Measurements from ENCODE around the gene ASAP2.

The ASAP2 gene

DNA sequence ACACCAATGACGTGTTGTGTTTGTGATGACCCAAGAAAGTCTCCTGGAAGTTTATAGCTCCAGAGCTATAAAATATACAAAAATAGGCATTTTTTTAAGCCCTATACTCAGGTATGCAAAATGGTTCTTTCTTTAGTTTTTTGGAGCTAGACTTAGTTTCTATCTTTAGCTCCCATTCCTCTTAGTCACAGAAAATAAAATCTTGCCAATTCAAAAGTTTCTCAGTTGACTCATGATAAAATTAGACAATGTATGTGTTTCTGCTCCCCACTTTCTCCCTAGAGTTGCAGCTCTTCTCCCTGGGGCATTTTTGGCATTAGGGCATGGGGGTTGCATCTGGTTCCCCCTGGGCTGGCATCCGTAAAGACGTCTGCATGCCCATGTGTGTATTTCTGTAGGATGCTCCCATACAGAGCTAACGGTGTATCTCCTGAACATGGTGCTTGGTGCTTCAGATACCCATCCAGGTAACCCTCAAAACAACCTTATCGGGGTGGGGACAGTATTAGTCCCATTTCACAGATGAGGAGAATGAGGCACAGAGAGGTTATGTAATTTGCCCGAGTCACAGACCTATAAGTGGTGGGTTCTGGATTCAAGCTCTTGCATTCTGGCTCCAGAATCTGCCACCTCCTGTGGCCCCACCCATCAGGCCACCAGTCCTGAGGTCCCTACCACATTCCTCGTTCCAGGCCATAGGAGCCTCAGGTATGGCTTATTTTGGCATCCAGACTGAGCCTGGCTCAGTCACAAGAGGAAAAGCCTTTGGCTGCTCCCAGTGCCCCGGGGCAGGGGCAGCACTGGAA lies 43.1 kb upstream of the ASAP2 start:
- Histone ChIP-seq H3K79me2 (ENCODE audit: insufficient read depth, low read depth) (no peaks in the 10 kb centered on the region), H3K27ac (no peak overlapping the region), H3K4me2 (no peak overlapping the region), H3K9ac (no peak overlapping the region), H3K4me3 (IDR thresholded peaks at IDR 0.05; ENCODE audit: insufficient read depth, low read depth, low read length) (no peak overlapping the region), H4K20me1 (ENCODE audit: insufficient read depth) (no peaks in the 10 kb centered on the region), H3K36me3 (ENCODE audit: insufficient read depth) (no peaks in the 10 kb centered on the region), H3K4me1 (ENCODE audit: low read depth, poor library complexity, severe bottlenecking) (no peaks in the 10 kb centered on the region), H3K27me3 (ENCODE audit: insufficient read depth, low read depth) (no peaks in the 10 kb centered on the region), H2AFZ (ENCODE audit: low read depth) (no peak overlapping the region)
- TF ChIP-seq, protein P1, sequence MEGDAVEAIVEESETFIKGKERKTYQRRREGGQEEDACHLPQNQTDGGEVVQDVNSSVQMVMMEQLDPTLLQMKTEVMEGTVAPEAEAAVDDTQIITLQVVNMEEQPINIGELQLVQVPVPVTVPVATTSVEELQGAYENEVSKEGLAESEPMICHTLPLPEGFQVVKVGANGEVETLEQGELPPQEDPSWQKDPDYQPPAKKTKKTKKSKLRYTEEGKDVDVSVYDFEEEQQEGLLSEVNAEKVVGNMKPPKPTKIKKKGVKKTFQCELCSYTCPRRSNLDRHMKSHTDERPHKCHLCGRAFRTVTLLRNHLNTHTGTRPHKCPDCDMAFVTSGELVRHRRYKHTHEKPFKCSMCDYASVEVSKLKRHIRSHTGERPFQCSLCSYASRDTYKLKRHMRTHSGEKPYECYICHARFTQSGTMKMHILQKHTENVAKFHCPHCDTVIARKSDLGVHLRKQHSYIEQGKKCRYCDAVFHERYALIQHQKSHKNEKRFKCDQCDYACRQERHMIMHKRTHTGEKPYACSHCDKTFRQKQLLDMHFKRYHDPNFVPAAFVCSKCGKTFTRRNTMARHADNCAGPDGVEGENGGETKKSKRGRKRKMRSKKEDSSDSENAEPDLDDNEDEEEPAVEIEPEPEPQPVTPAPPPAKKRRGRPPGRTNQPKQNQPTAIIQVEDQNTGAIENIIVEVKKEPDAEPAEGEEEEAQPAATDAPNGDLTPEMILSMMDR (conservative IDR thresholded peaks at IDR 0.05; ENCODE audit: low read depth, low read length): no peak

- H3K4me3 ChIP-seq (IDR thresholded peaks at IDR 0.05; ENCODE audit: insufficient read depth, low read depth, low read length): no peak overlapping the region
- no peak overlapping the region for H3K27ac ChIP-seq
- H3K36me3 ChIP-seq (ENCODE audit: insufficient read depth): no peaks in the 10 kb centered on the region
- TF ChIP-seq, protein P1 (conservative IDR thresholded peaks at IDR 0.05; ENCODE audit: low read depth, low read length): no peak
- no peak overlapping the region for H3K9ac ChIP-seq
- H3K79me2 ChIP-seq (ENCODE audit: insufficient read depth, low read depth): no peaks in the 10 kb centered on the region
- no peak overlapping the region for H2AFZ ChIP-seq (ENCODE audit: low read depth)
- no peaks in the 10 kb centered on the region for H4K20me1 ChIP-seq (ENCODE audit: insufficient read depth)
- no peaks in the 10 kb centered on the region for H3K27me3 ChIP-seq (ENCODE audit: insufficient read depth, low read depth)
- H3K4me2 ChIP-seq: no peak overlapping the region
- H3K4me1 ChIP-seq (ENCODE audit: low read depth, poor library complexity, severe bottlenecking): no peaks in the 10 kb centered on the region
These were observed 42.5 kb upstream of the ASAP2 start for GRCh38 chr2:9164112-9164608.

GRCh38 chr2:9165625-9166024 lies 41.0 kb upstream of the ASAP2 start:
- TF ChIP-seq, protein P1 (conservative IDR thresholded peaks at IDR 0.05; ENCODE audit: low read depth, low read length): no peak
- Histone ChIP-seq H2AFZ (ENCODE audit: low read depth) (no peak overlapping the region), H3K27me3 (ENCODE audit: insufficient read depth, low read depth) (no peaks in the 10 kb centered on the region), H3K4me2 (no peak overlapping the region), H4K20me1 (ENCODE audit: insufficient read depth) (no peaks in the 10 kb centered on the region), H3K4me1 (ENCODE audit: low read depth, poor library complexity, severe bottlenecking) (no peaks in the 10 kb centered on the region), H3K36me3 (ENCODE audit: insufficient read depth) (no peaks in the 10 kb centered on the region), H3K4me3 (IDR thresholded peaks at IDR 0.05; ENCODE audit: insufficient read depth, low read depth, low read length) (no peak overlapping the region), H3K79me2 (ENCODE audit: insufficient read depth, low read depth) (no peaks in the 10 kb centered on the region), H3K9ac (no peak overlapping the region), H3K27ac (no peak overlapping the region)

DNA sequence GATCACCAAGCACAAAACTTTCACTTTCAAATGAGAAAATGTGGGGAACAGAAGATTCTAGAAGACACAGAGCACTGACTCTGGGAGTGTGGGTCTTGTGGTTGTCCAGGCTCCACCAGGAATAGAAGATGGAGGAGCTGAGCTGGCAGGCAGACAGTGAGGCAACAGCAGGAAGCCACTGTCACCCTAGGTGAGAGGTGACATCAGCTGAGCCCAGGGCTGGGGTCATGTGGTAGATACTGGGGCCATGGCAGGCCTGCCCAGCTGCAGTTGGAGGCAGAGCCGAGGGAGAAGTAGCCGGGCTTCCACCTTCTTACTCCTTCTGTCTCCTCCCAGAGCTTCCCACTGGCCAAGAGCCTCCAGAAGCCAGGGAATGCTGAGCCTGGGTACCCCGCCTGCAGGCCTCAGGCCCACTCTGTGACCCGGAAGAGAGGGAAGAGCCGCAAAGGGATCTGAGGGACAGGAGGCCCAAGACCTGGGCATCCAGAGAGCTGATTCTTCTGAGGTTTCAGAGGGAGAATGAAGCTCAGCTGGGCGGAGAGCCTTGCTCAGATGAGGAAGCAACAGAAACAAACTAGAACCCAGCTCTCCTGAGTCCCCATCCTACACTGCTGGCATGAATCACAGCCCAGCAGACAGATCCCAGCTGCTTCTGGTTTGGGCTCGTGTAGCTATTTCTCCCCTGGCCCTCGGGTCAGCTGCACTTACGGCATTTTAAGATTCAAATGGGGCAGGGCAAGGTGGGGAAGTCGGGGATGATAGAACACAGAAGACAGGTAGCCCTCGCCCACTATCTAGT lies 39.8 kb upstream of the ASAP2 start:
- no peaks in the 10 kb centered on the region for H3K36me3 ChIP-seq (ENCODE audit: insufficient read depth)
- no peaks in the 10 kb centered on the region for H3K79me2 ChIP-seq (ENCODE audit: insufficient read depth, low read depth)
- no peak overlapping the region for H3K4me2 ChIP-seq
- H3K4me3 ChIP-seq (IDR thresholded peaks at IDR 0.05; ENCODE audit: insufficient read depth, low read depth, low read length): no peak overlapping the region
- H3K9ac ChIP-seq: no peak overlapping the region
- TF ChIP-seq, protein P1 (conservative IDR thresholded peaks at IDR 0.05; ENCODE audit: low read depth, low read length): no peak
- H2AFZ ChIP-seq (ENCODE audit: low read depth): no peak overlapping the region
- H3K27ac ChIP-seq: no peak overlapping the region
- H3K4me1 ChIP-seq (ENCODE audit: low read depth, poor library complexity, severe bottlenecking): no peaks in the 10 kb centered on the region
- H4K20me1 ChIP-seq (ENCODE audit: insufficient read depth): no peaks in the 10 kb centered on the region
- no peaks in the 10 kb centered on the region for H3K27me3 ChIP-seq (ENCODE audit: insufficient read depth, low read depth)

Measured in KMS-11 (cell line).